Type B pancreatic cell (in vitro differentiated cells): ENCODE measurements around the gene NGEF. TPM values are rescaled to one million over a fixed set of nuclear protein-coding genes. Genes with fewer than 3 reads are reported as not detected.

Source experiments
- DNase-seq: peaks from one replicate; pipeline ENCODE4 v3.0.0; 2021; ENCODE audit warnings: mixed read lengths; ENCODE audit not compliant: unreplicated experiment; ENCODE audit errors: extremely low spot score
- H3K27ac Mint-ChIP-seq: 2 replicates; pipeline ENCODE4 v1.8.0; 2021; ENCODE audit warnings: mild to moderate bottlenecking, mixed read lengths
- H3K27me3 Mint-ChIP-seq: 2 replicates; pipeline ENCODE4 v1.8.0; 2021; ENCODE audit warnings: mixed read lengths
- H3K36me3 Mint-ChIP-seq: 2 replicates; pipeline ENCODE4 v1.8.0; 2021; ENCODE audit warnings: mixed read lengths
- H3K4me1 Mint-ChIP-seq: one replicate; pipeline ENCODE4 v1.8.0; 2021; ENCODE audit warnings: mixed read lengths; ENCODE audit not compliant: unreplicated experiment
- H3K4me3 Mint-ChIP-seq: 2 replicates; pipeline ENCODE4 v1.8.0; 2021; ENCODE audit warnings: mild to moderate bottlenecking, mixed read lengths
- H3K9me3 Mint-ChIP-seq: 2 replicates; pipeline ENCODE4 v1.8.0; 2021; ENCODE audit warnings: mixed read lengths
- CTCF ChIP-seq: fragments of 200-600 bp; sonication (generic); conservative IDR thresholded peaks from 2 replicates; pipeline ENCODE4 v1.5.0; 2021; ENCODE audit warnings: antibody characterized with exemption, mild to moderate bottlenecking
- total RNA-seq: library from RNA; stranded (reverse); gene quantifications from 2 replicates; pipeline ENCODE4 v1.2.1, GENCODE V29; 2021; ENCODE audit warnings: low replicate concordance

NGEF gene
- total RNA-seq, 1 donor from 2014 or later = 20.7 TPM

GRCh38 chr2:233047667-233048066, 34.6 kb upstream of the NGEF start:
- H3K9me3 Mint-ChIP-seq = peaks cover 6% of the 10 kb centered on the region
- DNase-seq = no peak
- H3K4me1 Mint-ChIP-seq = peaks cover 14% of the 10 kb centered on the region
- peak overlapping the region; percentile 79 for H3K27ac Mint-ChIP-seq
- H3K27me3 Mint-ChIP-seq = peaks cover 47% of the 10 kb centered on the region
- no peaks in the 10 kb centered on the region for H3K36me3 Mint-ChIP-seq
- TF ChIP-seq CTCF = no peak
- peak overlapping the region; percentile 60 for H3K4me3 Mint-ChIP-seq

GRCh38 chr2:233047206-233047605, 34.1 kb upstream of the NGEF start:
- H3K4me1 Mint-ChIP-seq = peaks cover 14% of the 10 kb centered on the region
- H3K36me3 Mint-ChIP-seq = no peaks in the 10 kb centered on the region
- H3K9me3 Mint-ChIP-seq = peaks cover 6% of the 10 kb centered on the region
- peak overlapping the region; percentile 79 for H3K27ac Mint-ChIP-seq
- no peak for DNase-seq
- H3K27me3 Mint-ChIP-seq = peaks cover 43% of the 10 kb centered on the region
- no peak for TF ChIP-seq CTCF
- H3K4me3 Mint-ChIP-seq = no peak overlapping the region

- DNase-seq = no peak
- TF ChIP-seq CTCF = no peak
- H3K36me3 Mint-ChIP-seq = no peaks in the 10 kb centered on the region
- peaks cover 21% of the 10 kb centered on the region for H3K27me3 Mint-ChIP-seq
- peaks cover 6% of the 10 kb centered on the region for H3K4me1 Mint-ChIP-seq
- no peak overlapping the region for H3K4me3 Mint-ChIP-seq
- no peak overlapping the region for H3K27ac Mint-ChIP-seq
- peaks cover 6% of the 10 kb centered on the region for H3K9me3 Mint-ChIP-seq
Measured at GRCh38 chr2:233044974-233045605, 32.0 kb upstream of the NGEF start.

- Mint-ChIP-seq H3K9me3 (peaks cover under 1% of the 10 kb centered on the region), H3K27me3 (peaks cover 8% of the 10 kb centered on the region), H3K27ac (no peak overlapping the region), H3K4me3 (no peak overlapping the region), H3K4me1 (peaks cover under 1% of the 10 kb centered on the region), H3K36me3 (no peaks in the 10 kb centered on the region)
- DNase-seq = no peak
- no peak for TF ChIP-seq CTCF
Measured at GRCh38 chr2:233042549-233042948, 29.5 kb upstream of the NGEF start.

GRCh38 chr2:233041722-233042323, 28.8 kb upstream of the NGEF start:
- Mint-ChIP-seq H3K36me3 (no peaks in the 10 kb centered on the region), H3K4me3 (no peak overlapping the region), H3K9me3 (no peaks in the 10 kb centered on the region), H3K27ac (no peak overlapping the region), H3K27me3 (peaks cover 3% of the 10 kb centered on the region), H3K4me1 (no peaks in the 10 kb centered on the region)
- no peak for DNase-seq
- no peak for TF ChIP-seq CTCF
